ENCODE measurements around the gene CTDSPL2. TPM values are rescaled to one million over a fixed set of nuclear protein-coding genes. Genes with fewer than 3 reads are reported as not detected.

CTDSPL2 gene
- total and polyA plus RNA-seq, 3 experiments from 2014 or later: 42.4 to 69.8 (median 63.0) TPM

Other genes with a start within 250 kb of the CTDSPL2 start
- under 1 TPM; 0.28 to 0.44 TPM for gene FRMD5, start 232.4 kb upstream of the CTDSPL2 start, total RNA-seq
- 0.37 TPM for gene FRMD5, start 232.4 kb upstream of the CTDSPL2 start, polyA plus RNA-seq
- gene GOLM2, start 138.9 kb upstream of the CTDSPL2 start, total RNA-seq: 10 to 100 TPM; 47.2 to 47.5 TPM
- 53.3 TPM for gene GOLM2, start 138.9 kb upstream of the CTDSPL2 start, polyA plus RNA-seq
- gene EIF3J, start 109.5 kb downstream of the CTDSPL2 start, total RNA-seq: 100 to 1,000 TPM; 167 to 186 TPM
- 24.9 TPM for gene EIF3J, start 109.5 kb downstream of the CTDSPL2 start, polyA plus RNA-seq
- gene SPG11, start 236.0 kb downstream of the CTDSPL2 start, total RNA-seq: 10 to 100 TPM; 60.8 to 62.1 TPM
- gene SPG11, start 236.0 kb downstream of the CTDSPL2 start, polyA plus RNA-seq: 32.0 TPM

All from CD8-positive, alpha-beta memory T cell (primary cell).